ENCODE data around the gene DES. TPM values are rescaled to one million over a fixed set of nuclear protein-coding genes. Genes with fewer than 3 reads are reported as not detected.

DES gene
- total and polyA plus RNA-seq, 2 of the 13 experiments (the other 11 are each of a cell fraction or from before 2014, with no cell fraction given) = not detected

- peak; percentile 78; the same call in 1 of the 2 replicates for TF ChIP-seq AHDC1 (CRISPR knock-in tag; IDR thresholded peaks at IDR 0.05; ENCODE audit: borderline replicate concordance)
- TF ChIP-seq, protein P1, sequence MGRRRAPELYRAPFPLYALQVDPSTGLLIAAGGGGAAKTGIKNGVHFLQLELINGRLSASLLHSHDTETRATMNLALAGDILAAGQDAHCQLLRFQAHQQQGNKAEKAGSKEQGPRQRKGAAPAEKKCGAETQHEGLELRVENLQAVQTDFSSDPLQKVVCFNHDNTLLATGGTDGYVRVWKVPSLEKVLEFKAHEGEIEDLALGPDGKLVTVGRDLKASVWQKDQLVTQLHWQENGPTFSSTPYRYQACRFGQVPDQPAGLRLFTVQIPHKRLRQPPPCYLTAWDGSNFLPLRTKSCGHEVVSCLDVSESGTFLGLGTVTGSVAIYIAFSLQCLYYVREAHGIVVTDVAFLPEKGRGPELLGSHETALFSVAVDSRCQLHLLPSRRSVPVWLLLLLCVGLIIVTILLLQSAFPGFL (CRISPR knock-in tag; IDR thresholded peaks at IDR 0.05) = no peak
- no peak for TF ChIP-seq SRY (CRISPR knock-in tag; IDR thresholded peaks at IDR 0.05)
- peak; percentile 85; the same call in 1 of the 2 replicates for TF ChIP-seq NFIC (IDR thresholded peaks at IDR 0.05; ENCODE audit: low read length)
- TF ChIP-seq ZKSCAN5 (CRISPR knock-in tag; IDR thresholded peaks at IDR 0.05) = no peak
- TF ChIP-seq FIP1L1 (IDR thresholded peaks at IDR 0.05; ENCODE audit: borderline replicate concordance, insufficient read depth, low read depth, low read length) = no peak
- no peak for TF ChIP-seq JUNB (CRISPR knock-in tag; IDR thresholded peaks at IDR 0.05; ENCODE audit: borderline replicate concordance)
- no peak for TF ChIP-seq GLMP (CRISPR knock-in tag; IDR thresholded peaks at IDR 0.05; ENCODE audit: borderline replicate concordance)
- no peak for TF ChIP-seq ZSCAN21 (CRISPR knock-in tag; IDR thresholded peaks at IDR 0.05; ENCODE audit: borderline replicate concordance)
- TF ChIP-seq TEAD3 (CRISPR knock-in tag; optimal IDR thresholded peaks at IDR 0.05; ENCODE audit: borderline replicate concordance) = no peak
- TF ChIP-seq SUZ12 (IDR thresholded peaks at IDR 0.05; ENCODE audit: low read depth, low read length) = no peak
- TF ChIP-seq ZNF496 (CRISPR knock-in tag; IDR thresholded peaks at IDR 0.05; ENCODE audit: insufficient replicate concordance) = no peak
- TF ChIP-seq GTF3A (CRISPR knock-in tag; conservative IDR thresholded peaks at IDR 0.05) = no peak
- no peak for TF ChIP-seq DZIP1 (CRISPR knock-in tag; IDR thresholded peaks at IDR 0.05)
- TF ChIP-seq JUN (CRISPR knock-in tag; IDR thresholded peaks at IDR 0.05) = no peak
- TF ChIP-seq KMT2A (CRISPR knock-in tag; IDR thresholded peaks at IDR 0.05) = no peak
- TF ChIP-seq ZNF530 (CRISPR knock-in tag; IDR thresholded peaks at IDR 0.05; ENCODE audit: low read depth) = no peak
Observed at GRCh38 chr2:219398721-219399363, 19.3 kb upstream of the DES start (continued).

All from HepG2 (cell line).